GM12878 (cell line): ENCODE data around the gene KIAA1671. TPM values are rescaled to one million over a fixed set of nuclear protein-coding genes. Genes with fewer than 3 reads are reported as not detected.

ENCODE experiments used
- ATAC-seq: fragments of 200-7000 bp; cut with Tn5 transposase; 3 replicates; pipeline ENCODE4 v1.9.1; 2020; ENCODE audit warnings: mild to moderate bottlenecking, moderate library complexity
- BruUV-seq: library from RNA; stranded (reverse); fragments of 400-500 nt; replicated peaks from 2 replicates; lab custom pipeline; 2021; lab: Mats Ljungman, UMichigan
- CTCF ChIA-PET: fragments of 300-600 bp; sonication (Branson Sonifier 250); formaldehyde crosslinking; extraction: SDS; loops from one replicate; lab custom pipeline; 2021; ENCODE audit warnings: inconsistent platforms; lab: Yijun Ruan, JAX
- POLR2A ChIA-PET: fragments of 350-600 bp; formaldehyde crosslinking; extraction: SDS; loops from one replicate; lab custom pipeline; 2021; ENCODE audit warnings: inconsistent platforms; lab: Charles Lee
- RAD21 ChIA-PET: fragments of 300-600 bp; sonication (Branson Sonifier 250); formaldehyde crosslinking; loops from one replicate; lab custom pipeline; 2023; ENCODE audit warnings: antibody characterized with exemption; ENCODE audit not compliant: unreplicated experiment; lab: Charles Lee
- SMC1A ChIA-PET: fragments of 300-600 bp; sonication (Branson Sonifier 250); formaldehyde crosslinking; loops from one replicate; lab custom pipeline; 2023; ENCODE audit not compliant: unreplicated experiment, uncharacterized antibody; lab: Charles Lee
- DNase-seq: peaks from one replicate; pipeline ENCODE4 v3.0.0-alpha.2; 2011; ENCODE audit warnings: low read depth, low spot score
- FAIRE-seq: peaks from 3 replicates; lab custom pipeline; 2011; peaks lifted over from hg19 to GRCh38; lab: Jason Lieb, UNC
- H2AFZ ChIP-seq: 2 replicates; pipeline ENCODE4 v1.6.0; 2011; ENCODE audit warnings: low read depth, low read length, control low read depth; ENCODE audit not compliant: control insufficient read depth
- H3K27ac ChIP-seq: 2 replicates; pipeline ENCODE4 v1.5.1; 2011; ENCODE audit warnings: control low read depth; ENCODE audit not compliant: control insufficient read depth, insufficient read depth
- H3K27me3 ChIP-seq, 2 experiments: replicated peaks in 1 of 2; 2 replicates each; pipeline versions ENCODE4 v1.6.0 to v1.6.1; 2011; ENCODE audit warnings: low read length in 1 of 2; ENCODE audit not compliant: control insufficient read depth in 2 of 2, insufficient read depth in 2 of 2
- H3K36me3 ChIP-seq, 2 experiments: 2 replicates each; pipeline ENCODE4 v1.5.1; 2011; ENCODE audit warnings: low read length in 1 of 2; ENCODE audit not compliant: control insufficient read depth in 2 of 2, insufficient read depth in 2 of 2
- H3K4me1 ChIP-seq: 2 replicates; pipeline ENCODE4 v1.6.1; 2011; ENCODE audit warnings: mild to moderate bottlenecking, low read length, moderate library complexity, mixed read lengths; ENCODE audit not compliant: control insufficient read depth, insufficient read depth
- H3K4me2 ChIP-seq: 2 replicates; pipeline ENCODE4 v1.6.0; 2011; ENCODE audit warnings: control low read depth; ENCODE audit not compliant: control insufficient read depth, insufficient read depth
- H3K4me3 ChIP-seq: fragments of 200-600 bp; sonication (generic); 2 replicates; pipeline ENCODE4 v1.5.1; 2016
- H3K79me2 ChIP-seq: 2 replicates; pipeline ENCODE4 v1.6.0; 2011; ENCODE audit warnings: low read length; ENCODE audit not compliant: control insufficient read depth, insufficient read depth
- H3K9ac ChIP-seq: 2 replicates; pipeline ENCODE4 v1.8.0; 2011; ENCODE audit warnings: low read length, control low read depth, mixed read lengths; ENCODE audit not compliant: control insufficient read depth, insufficient read depth
- H3K9me3 ChIP-seq: replicated peaks from 3 replicates; pipeline ENCODE4 v1.5.1; 2011; ENCODE audit warnings: mild to moderate bottlenecking, low read length; ENCODE audit not compliant: control insufficient read depth, insufficient read depth
- H4K20me1 ChIP-seq: 2 replicates; pipeline ENCODE4 v1.6.0; 2011; ENCODE audit not compliant: control insufficient read depth, insufficient read depth
- CEBPB ChIP-seq, 2 experiments: fragments of 150-350 bp in 1 of 2; IDR thresholded peaks; 2 replicates each; pipeline ENCODE4 v1.6.1; 2012 to 2014; ENCODE audit warnings: low read depth in 2 of 2, low read length in 2 of 2, borderline replicate concordance in 1 of 2, inconsistent platforms in 1 of 2
- E2F8 ChIP-seq: fragments of 450-650 bp; IDR thresholded peaks from 2 replicates; pipeline ENCODE4 v1.6.1; 2018; ENCODE audit warnings: mild to moderate bottlenecking, low read depth, moderate library complexity; ENCODE audit not compliant: partially characterized antibody
- KAT2A ChIP-seq: conservative IDR thresholded peaks from 2 replicates; pipeline ENCODE4 v1.6.1; 2011; ENCODE audit warnings: low read depth, low read length; ENCODE audit not compliant: control insufficient read depth
- NR2F1 ChIP-seq: fragments of 450-650 bp; conservative IDR thresholded peaks from 2 replicates; pipeline ENCODE4 v1.6.1; 2017; ENCODE audit warnings: mild to moderate bottlenecking
- REST ChIP-seq: IDR thresholded peaks from 2 replicates; pipeline ENCODE4 v1.6.1; 2012; ENCODE audit warnings: mild to moderate bottlenecking, low read depth, low read length
- WGBS: methylation state at CpG from one replicate; pipeline ENCODE4 v1.1.6; 2016; ENCODE audit warnings: low lambda C conversion rate; ENCODE audit not compliant: insufficient replicate concordance, insufficient coverage; ENCODE audit errors: missing lambda C conversion rate; 5-methylcytosine and 5-hydroxymethylcytosine counted together
- in situ Hi-C: fragments of 300-500 bp; cut with MboI; formaldehyde crosslinking; loops from 9 replicates; pipeline ENCODE4 v1.14.3; 2018; ENCODE audit warnings: mixed read lengths
- intact Hi-C: fragments of 100-400 bp; cut with micrococcal nuclease; formaldehyde crosslinking; loops from one replicate; pipeline ENCODE4 v1.14.2; 2022; ENCODE audit not compliant: unreplicated experiment
- polyA plus RNA-seq, 11 experiments: library from polyadenylated mRNA; depleted of rRNA in 4 of 11; unstranded in 6 of 11; stranded (reverse) in 5 of 11; fragments of >200 nt; fragmentation: Nextera tagmentation in 4 of 11; fragmentation: Illumina TruSeq in 1 of 11; extraction: Ambion mirVana in 4 of 11; extraction: Trizol in 1 of 11; gene quantifications; 1 replicate in 1 of 11; 2 replicates in 10 of 11; pipeline versions ENCODE4 v1.2.1 to v1.2.3, GENCODE V29; 2011 to 2016; ENCODE audit warnings: inconsistent platforms in 2 of 11, missing spikeins in 2 of 11, low read depth in 1 of 11
- total RNA-seq, 4 experiments: library from RNA; depleted of rRNA in 3 of 4; stranded (reverse); fragments of >200 nt in 3 of 4; fragmentation: Illumina TruSeq in 1 of 4; extraction: Trizol in 1 of 4; gene quantifications; 2 replicates each; pipeline versions ENCODE4 v1.2.1 to v1.2.3, GENCODE V29; 2013 to 2021

KIAA1671 gene
- total and polyA plus RNA-seq, 10 of the 15 experiments (the other 5 are each of a cell fraction or from before 2014, with no cell fraction given) = 0.05 to 2.7 (median 0.33) TPM

GRCh38 chr22:25101501-25101900, 149.0 kb downstream of the KIAA1671 start:
- no peak for DNase-seq
- Histone ChIP-seq H3K4me3 (no peak overlapping the region), H2AFZ (no peak overlapping the region), H3K9me3 (no peaks in the 10 kb centered on the region), H3K4me2 (no peak overlapping the region), H3K27ac (no peak overlapping the region), H4K20me1 (no peaks in the 10 kb centered on the region), H3K9ac (no peak overlapping the region), H3K27me3 (no peaks in the 10 kb centered on the region), H3K79me2 (no peaks in the 10 kb centered on the region), H3K4me1 (no peaks in the 10 kb centered on the region), H3K36me3 (no peaks in the 10 kb centered on the region)
- ChIA-PET POLR2A (no interaction called here), RAD21 (no interaction called here), CTCF (no interaction called here), SMC1A (no interaction called here)
- no peak for FAIRE-seq
- in situ Hi-C loops (no loop called here), intact Hi-C loops (no loop called here)
- no TSS peak for BruUV-seq
- WGBS = 29% methylated on average over 4 of the region's 4 CpGs
- TF ChIP-seq REST = no peak
- no peak for TF ChIP-seq E2F8
- TF ChIP-seq CEBPB (IDR thresholded peaks at IDR 0.05; ENCODE audit: borderline replicate concordance in 1 of 2, low read depth in 2 of 2, low read length in 2 of 2) = no peak
- TF ChIP-seq KAT2A = no peak
- no peak for TF ChIP-seq NR2F1
- ATAC-seq = no peak
